Neuronal stem cell (in vitro differentiated cells): ENCODE data around the gene LRP1B.

ENCODE experiments used
- DNase-seq: peaks from one replicate; pipeline ENCODE4 v3.0.0-alpha.2; 2013; ENCODE audit warnings: low spot score
- H2AFZ ChIP-seq: one replicate; pipeline ENCODE4 v1.6.1; 2013; ENCODE audit warnings: mild to moderate bottlenecking, low read length, inconsistent platforms
- H2AK5ac ChIP-seq: 2 replicates; pipeline ENCODE4 v1.6.1; 2013; ENCODE audit warnings: low read depth, mild to moderate bottlenecking, inconsistent platforms, low read length, moderate library complexity, mixed read lengths
- H2BK120ac ChIP-seq: 2 replicates; pipeline ENCODE4 v1.6.1; 2013; ENCODE audit warnings: low read depth, mild to moderate bottlenecking, inconsistent platforms, low read length, moderate library complexity, mixed read lengths
- H2BK12ac ChIP-seq: one replicate; pipeline ENCODE4 v1.6.1; 2013; ENCODE audit warnings: low read length, inconsistent platforms
- H2BK15ac ChIP-seq: 2 replicates; pipeline ENCODE4 v1.6.1; 2013; ENCODE audit warnings: mild to moderate bottlenecking, low read length, inconsistent platforms, mixed read lengths
- H2BK5ac ChIP-seq: one replicate; pipeline ENCODE4 v1.6.1; 2013; ENCODE audit warnings: inconsistent platforms, mild to moderate bottlenecking, low read length, moderate library complexity
- H3K14ac ChIP-seq: one replicate; pipeline ENCODE4 v1.6.1; 2013; ENCODE audit warnings: low read length, inconsistent platforms
- H3K18ac ChIP-seq: 2 replicates; pipeline ENCODE4 v1.6.1; 2013; ENCODE audit warnings: low read length, inconsistent platforms
- H3K23ac ChIP-seq: 2 replicates; pipeline ENCODE4 v1.6.1; 2013; ENCODE audit warnings: low read depth, mild to moderate bottlenecking, mixed read lengths, low read length, inconsistent platforms; ENCODE audit not compliant: poor library complexity
- H3K27ac ChIP-seq: replicated peaks from 3 replicates; pipeline ENCODE4 v1.5.1; 2013; ENCODE audit warnings: low read length, inconsistent platforms
- H3K27me3 ChIP-seq, 3 experiments: 2 replicates each; pipeline ENCODE4 v1.6.1; 2013; ENCODE audit warnings: low read length in 3 of 3, mild to moderate bottlenecking in 2 of 3, inconsistent platforms in 1 of 3, low read depth in 1 of 3, mixed read lengths in 1 of 3, moderate library complexity in 1 of 3; ENCODE audit not compliant: control insufficient read depth in 3 of 3, insufficient read depth in 3 of 3
- H3K36me3 ChIP-seq, 2 donors: replicated peaks in 1 of 2; 2 replicates each; pipeline ENCODE4 v1.6.1; 2013; ENCODE audit warnings: low read length in 2 of 2; ENCODE audit not compliant: control insufficient read depth in 2 of 2, insufficient read depth in 2 of 2
- H3K4ac ChIP-seq: 2 replicates; pipeline ENCODE4 v1.6.1; 2013; ENCODE audit warnings: inconsistent platforms, mild to moderate bottlenecking, low read length, moderate library complexity
- H3K4me1 ChIP-seq, 2 donors: 1 replicate in 1 of 2; 2 replicates in 1 of 2; pipeline ENCODE4 v1.6.1; 2013; ENCODE audit warnings: low read length in 2 of 2, low read depth in 1 of 2; ENCODE audit not compliant: control insufficient read depth in 2 of 2, insufficient read depth in 1 of 2
- H3K4me2 ChIP-seq: one replicate; pipeline ENCODE4 v1.6.1; 2013; ENCODE audit warnings: mild to moderate bottlenecking, low read length, inconsistent platforms; ENCODE audit not compliant: insufficient read depth, poor library complexity, severe bottlenecking
- H3K4me3 ChIP-seq, 2 donors: 2 replicates each; pipeline ENCODE4 v1.5.1; 2013; ENCODE audit warnings: low read length in 2 of 2, mild to moderate bottlenecking in 2 of 2, inconsistent platforms in 1 of 2, moderate library complexity in 1 of 2
- H3K79me1 ChIP-seq: one replicate; pipeline ENCODE4 v1.6.1; 2013; ENCODE audit warnings: low read depth, mild to moderate bottlenecking, inconsistent platforms, low read length, moderate library complexity
- H3K9ac ChIP-seq: one replicate; pipeline ENCODE4 v1.6.1; 2013; ENCODE audit warnings: mild to moderate bottlenecking, low read depth, low read length, inconsistent platforms; ENCODE audit not compliant: poor library complexity
- H3K9me3 ChIP-seq, 2 donors: replicated peaks in 1 of 2; 2 replicates each; pipeline versions ENCODE3 to v1.6.1; 2013; ENCODE audit warnings: low read length in 2 of 2, mild to moderate bottlenecking in 2 of 2, inconsistent platforms in 1 of 2, low read depth in 1 of 2, mixed read lengths in 1 of 2, moderate library complexity in 1 of 2; ENCODE audit not compliant: control insufficient read depth in 2 of 2, insufficient read depth in 1 of 2
- H4K8ac ChIP-seq: one replicate; pipeline ENCODE4 v1.6.1; 2013; ENCODE audit warnings: low read depth, mild to moderate bottlenecking, inconsistent platforms, low read length, moderate library complexity
- H4K91ac ChIP-seq: one replicate; pipeline ENCODE4 v1.6.1; 2013; ENCODE audit warnings: low read length, low read depth, mild to moderate bottlenecking, inconsistent platforms; ENCODE audit not compliant: poor library complexity
- WGBS, 2 donors: extraction: QIAGEN DNeasy Blood & Tissue Kit; methylation state at CpG; one replicate each; pipeline ENCODE4 v1.1.7; 2013; ENCODE audit warnings: missing lambda C conversion rate in 2 of 2, mixed read lengths in 1 of 2; ENCODE audit not compliant: insufficient read length in 2 of 2, insufficient replicate concordance in 1 of 2; ENCODE audit errors: extremely low coverage in 2 of 2; 5-methylcytosine and 5-hydroxymethylcytosine counted together

The LRP1B gene

GRCh38 chr2:140472676-140473075, 1658.1 kb downstream of the LRP1B start:
- no peak overlapping the region for H3K14ac ChIP-seq
- no peak overlapping the region for H2BK5ac ChIP-seq
- no peak overlapping the region for H3K23ac ChIP-seq
- no CpG with 5 or more reads among the region's 2 CpGs for WGBS, 2 donors
- H3K27me3 ChIP-seq = no peaks in the 10 kb centered on the region
- no peak overlapping the region for H4K8ac ChIP-seq
- no peak overlapping the region for H2AK5ac ChIP-seq
- H3K4ac ChIP-seq = no peak overlapping the region
- no peak overlapping the region for H3K4me3 ChIP-seq
- H2BK12ac ChIP-seq = no peak overlapping the region
- H3K4me1 ChIP-seq = no peaks in the 10 kb centered on the region
- no peak for DNase-seq
- no peak overlapping the region for H4K91ac ChIP-seq
- no peak overlapping the region for H3K18ac ChIP-seq
- H3K79me1 ChIP-seq = no peaks in the 10 kb centered on the region
- no peak overlapping the region for H3K27ac ChIP-seq
- H2AFZ ChIP-seq = no peak overlapping the region
- H2BK120ac ChIP-seq = no peak overlapping the region
- no peaks in the 10 kb centered on the region for H3K36me3 ChIP-seq
- no peak overlapping the region for H3K4me2 ChIP-seq
- H3K9ac ChIP-seq = no peak overlapping the region
- H3K9me3 ChIP-seq = no peaks in the 10 kb centered on the region
- H2BK15ac ChIP-seq = no peak overlapping the region

- no peak overlapping the region for H3K23ac ChIP-seq
- DNase-seq = no peak
- H3K36me3 ChIP-seq = no peaks in the 10 kb centered on the region
- no peak overlapping the region for H3K9ac ChIP-seq
- no peak overlapping the region for H3K4me2 ChIP-seq
- no peak overlapping the region for H2BK120ac ChIP-seq
- H4K8ac ChIP-seq = no peak overlapping the region
- H3K27me3 ChIP-seq = no peaks in the 10 kb centered on the region
- H2AFZ ChIP-seq = no peak overlapping the region
- no peaks in the 10 kb centered on the region for H3K4me1 ChIP-seq
- H3K18ac ChIP-seq = no peak overlapping the region
- H3K9me3 ChIP-seq = no peaks in the 10 kb centered on the region
- H3K27ac ChIP-seq = no peak overlapping the region
- no peak overlapping the region for H3K14ac ChIP-seq
- no peaks in the 10 kb centered on the region for H3K79me1 ChIP-seq
- H2AK5ac ChIP-seq = no peak overlapping the region
- H2BK12ac ChIP-seq = no peak overlapping the region
- no peak overlapping the region for H2BK5ac ChIP-seq
- H3K4me3 ChIP-seq = no peak overlapping the region
- H3K4ac ChIP-seq = no peak overlapping the region
- WGBS, 2 donors = no CpG with 5 or more reads among the region's 2 CpGs
- H4K91ac ChIP-seq = no peak overlapping the region
- no peak overlapping the region for H2BK15ac ChIP-seq
Observed at GRCh38 chr2:140465301-140465700, 1665.5 kb downstream of the LRP1B start.

- H3K27ac ChIP-seq = no peak overlapping the region
- no peak overlapping the region for H2BK15ac ChIP-seq
- H2BK5ac ChIP-seq = no peak overlapping the region
- H3K27me3 ChIP-seq = no peaks in the 10 kb centered on the region
- H3K23ac ChIP-seq = no peak overlapping the region
- H3K4ac ChIP-seq = no peak overlapping the region
- no peak overlapping the region for H3K4me2 ChIP-seq
- H4K8ac ChIP-seq = no peak overlapping the region
- no peak overlapping the region for H4K91ac ChIP-seq
- no peaks in the 10 kb centered on the region for H3K36me3 ChIP-seq
- H2BK120ac ChIP-seq = no peak overlapping the region
- no peaks in the 10 kb centered on the region for H3K9me3 ChIP-seq
- no peak overlapping the region for H2AK5ac ChIP-seq
- H2AFZ ChIP-seq = no peak overlapping the region
- no peak for DNase-seq
- no peaks in the 10 kb centered on the region for H3K79me1 ChIP-seq
- H3K18ac ChIP-seq = no peak overlapping the region
- no peak overlapping the region for H3K9ac ChIP-seq
- H3K14ac ChIP-seq = no peak overlapping the region
- H3K4me1 ChIP-seq = no peaks in the 10 kb centered on the region
- no CpG with 5 or more reads among the region's 4 CpGs for WGBS, 2 donors
- H2BK12ac ChIP-seq = no peak overlapping the region
- H3K4me3 ChIP-seq = no peak overlapping the region
Observed at GRCh38 chr2:140462990-140463389, 1667.8 kb downstream of the LRP1B start.

- H3K4me1 ChIP-seq = no peaks in the 10 kb centered on the region
- H3K4ac ChIP-seq = no peak overlapping the region
- H4K91ac ChIP-seq = no peak overlapping the region
- H2BK15ac ChIP-seq = no peak overlapping the region
- no peak overlapping the region for H2AK5ac ChIP-seq
- WGBS, 2 donors = no CpG with 5 or more reads among the region's 3 CpGs
- no peak overlapping the region for H2BK5ac ChIP-seq
- H3K36me3 ChIP-seq = no peaks in the 10 kb centered on the region
- no peaks in the 10 kb centered on the region for H3K79me1 ChIP-seq
- no peak overlapping the region for H2BK12ac ChIP-seq
- H3K27me3 ChIP-seq = no peaks in the 10 kb centered on the region
- DNase-seq = no peak
- no peak overlapping the region for H4K8ac ChIP-seq
- H3K23ac ChIP-seq = no peak overlapping the region
- no peak overlapping the region for H3K9ac ChIP-seq
- no peak overlapping the region for H3K27ac ChIP-seq
- H3K18ac ChIP-seq = no peak overlapping the region
- no peaks in the 10 kb centered on the region for H3K9me3 ChIP-seq
- no peak overlapping the region for H3K4me3 ChIP-seq
- no peak overlapping the region for H2BK120ac ChIP-seq
- no peak overlapping the region for H2AFZ ChIP-seq
- no peak overlapping the region for H3K14ac ChIP-seq
- H3K4me2 ChIP-seq = no peak overlapping the region
Observed at GRCh38 chr2:140457483-140457882, 1673.3 kb downstream of the LRP1B start.
